ENCODE results near the gene VAMP5. TPM values are rescaled to one million over a fixed set of nuclear protein-coding genes. Genes with fewer than 3 reads are reported as not detected.

VAMP5 gene
- 10 to 100 TPM; 85.3 to 93.9 TPM for total RNA-seq

GRCh38 chr2:85584354-85584856 is at the start of gene VAMP5:
TSS of gene VAMP5 (plus strand) at chr2:85584431. CDS start at chr2:85584491, 60 bp downstream.

GRCh38 chr2:85538507-85539360 is 45.5 kb upstream of the VAMP5 start, which contains the start of gene MAT2A:
TSS of gene MAT2A (plus strand) at chr2:85539168. CDS start at chr2:85539288, 120 bp downstream.

GRCh38 chr2:85561280-85562212 is 22.7 kb upstream of the VAMP5 start, which contains the start of gene GGCX:
TSS of gene GGCX (minus strand) at chr2:85561493. CDS start at chr2:85561428, 65 bp downstream.

GRCh38 chr2:85577386-85578242 is 6.6 kb upstream of the VAMP5 start, which contains the start of gene VAMP8:
TSS of gene VAMP8 (plus strand) at chr2:85577586. CDS start at chr2:85577647, 61 bp downstream.

GRCh38 chr2:85595301-85596025 is 11.2 kb downstream of the VAMP5 start, which contains the start of gene RNF181:
TSS of gene RNF181 (plus strand) at chr2:85595745. CDS start at chr2:85595764, 19 bp downstream.

GRCh38 chr2:85602476-85603234 is 18.4 kb downstream of the VAMP5 start, which contains the start of gene TMEM150A:
TSS of gene TMEM150A (minus strand) at chr2:85602698. CDS start at chr2:85601948, 750 bp downstream.

GRCh38 chr2:85611705-85612587 is 27.7 kb downstream of the VAMP5 start, which contains the start of gene C2orf68:
TSS of gene C2orf68 (minus strand) at chr2:85612066. CDS start at chr2:85611984, 82 bp downstream.

Other genes starting within 250 kb of the VAMP5 start
- gene RETSAT, start 229.9 kb upstream of the VAMP5 start, total RNA-seq = 10 to 100 TPM; 23.6 to 24.4 TPM
- 10 to 100 TPM; 20.2 to 22.2 TPM for gene ELMOD3, start 229.7 kb upstream of the VAMP5 start, total RNA-seq
- gene CAPG, start 174.1 kb upstream of the VAMP5 start, total RNA-seq = 100 to 1,000 TPM; 180 to 192 TPM
- gene SH2D6, start 165.7 kb upstream of the VAMP5 start, total RNA-seq = under 1 TPM; 0.18 to 0.43 TPM
- gene MAT2A, start 45.3 kb upstream of the VAMP5 start, total RNA-seq = 100 to 1,000 TPM; 221 to 243 TPM
- 10 to 100 TPM; 18.1 to 18.4 TPM for gene GGCX, start 22.9 kb upstream of the VAMP5 start, total RNA-seq
- 100 to 1,000 TPM; 123 to 125 TPM for gene VAMP8, start 6.8 kb upstream of the VAMP5 start, total RNA-seq
- 10 to 100 TPM; 80.7 to 83.6 TPM for gene RNF181, start 11.3 kb downstream of the VAMP5 start, total RNA-seq
- gene TMEM150A, start 18.3 kb downstream of the VAMP5 start, total RNA-seq = 1 to 10 TPM; 4.0 to 6.3 TPM
- gene C2orf68, start 27.6 kb downstream of the VAMP5 start, total RNA-seq = 10 to 100 TPM; 50.9 to 52.5 TPM
- 10 to 100 TPM; 63.9 to 65.3 TPM for gene USP39, start 31.8 kb downstream of the VAMP5 start, total RNA-seq
- gene SFTPB, start 83.8 kb downstream of the VAMP5 start, total RNA-seq = not detected
- gene GNLY, start 109.9 kb downstream of the VAMP5 start, total RNA-seq = 10 to 100 TPM; 26.3 to 26.4 TPM
- under 1 TPM in 1 of 2 experiments, not detected in 1; 0.10 TPM for gene ATOH8, start 169.6 kb downstream of the VAMP5 start, total RNA-seq

Data from activated naive CD4-positive, alpha-beta T cell treated with anti-CD3 and anti-CD28 coated beads, Interleukin-2, amount 10 ng/mL, durations not matched to agents 5 hours and 36 hours (primary cell).